AG09319 (cell line): Measurements from ENCODE around the gene ICAM1.
"Not testable (repeated sequence)": the region's sequence is repeated elsewhere in the genome, so short reads cannot be mapped to it uniquely, and the experiment has no call there.

Experiments used
- DNase-seq: peaks from one replicate; pipeline ENCODE4 v3.0.0-alpha.2; 2010; ENCODE audit warnings: low read depth; ENCODE audit errors: extremely low read depth
- CTCF ChIP-seq: IDR thresholded peaks from 2 replicates; pipeline ENCODE4 v1.5.1; 2011; ENCODE audit warnings: low read depth, mild to moderate bottlenecking, inconsistent platforms, low read length, moderate library complexity

The ICAM1 gene

GRCh38 chr19:10279737-10280442, 9.0 kb downstream of the ICAM1 start:
- DNase-seq, result no peak
- TF ChIP-seq CTCF, result no peak

- DNase-seq, result not testable (repeated sequence)
Measured at GRCh38 chr19:10282043-10282442, 11.1 kb downstream of the ICAM1 start.

- no peak for DNase-seq
- no peak for TF ChIP-seq CTCF
Measured at GRCh38 chr19:10283301-10284064, 12.6 kb downstream of the ICAM1 start.

GRCh38 chr19:10284065-10284959, 13.4 kb downstream of the ICAM1 start:
- TF ChIP-seq CTCF, result no peak
- no peak for DNase-seq

- TF ChIP-seq CTCF, result no peak
- no peak for DNase-seq
Measured at GRCh38 chr19:10284960-10285278, 14.0 kb downstream of the ICAM1 start.

- TF ChIP-seq CTCF, result no peak
- DNase-seq, result no peak
Measured at GRCh38 chr19:10285393-10285792, 14.5 kb downstream of the ICAM1 start.

GRCh38 chr19:10286803-10287737, 16.1 kb downstream of the ICAM1 start, which contains the start of gene ICAM4:
Gene ICAM4 (plus strand): TSS chr19:10286955. CDS start chr19:10287013, 58 bp downstream.
- no peak for DNase-seq
- no peak for TF ChIP-seq CTCF
